Measurements from ENCODE around the gene BZW1.

- TF ChIP-seq CTCF (IDR thresholded peaks at IDR 0.05; ENCODE audit: borderline replicate concordance, extremely low read depth, low read length, poor library complexity, severe bottlenecking) (no peak), EZH2 (IDR thresholded peaks at IDR 0.05; ENCODE audit: borderline replicate concordance, low read depth, low read length, severe bottlenecking) (no peak)
Measured at GRCh38 chr2:200860092-200860795, 48.5 kb downstream of the BZW1 start.
